ENCODE data around the gene MYO3B.

DNA sequence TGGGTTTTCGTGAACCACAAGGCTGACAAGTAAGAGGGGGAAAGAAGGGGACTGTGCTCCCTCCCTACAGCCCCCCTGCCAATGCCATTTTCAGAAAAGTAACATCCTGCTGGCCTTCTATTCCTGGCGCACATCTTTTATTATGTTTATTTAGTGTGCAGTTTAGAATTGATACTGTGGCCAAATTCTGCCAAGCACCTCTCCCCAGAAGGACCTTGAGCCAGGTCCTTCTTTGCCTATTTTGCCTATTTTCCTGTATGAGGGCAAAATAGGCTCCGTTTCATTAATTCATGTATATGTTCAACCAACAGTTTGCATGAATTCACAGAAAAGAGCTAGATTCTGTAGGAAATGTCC is 136.0 kb downstream of the MYO3B start:
- TF ChIP-seq, protein P1, sequence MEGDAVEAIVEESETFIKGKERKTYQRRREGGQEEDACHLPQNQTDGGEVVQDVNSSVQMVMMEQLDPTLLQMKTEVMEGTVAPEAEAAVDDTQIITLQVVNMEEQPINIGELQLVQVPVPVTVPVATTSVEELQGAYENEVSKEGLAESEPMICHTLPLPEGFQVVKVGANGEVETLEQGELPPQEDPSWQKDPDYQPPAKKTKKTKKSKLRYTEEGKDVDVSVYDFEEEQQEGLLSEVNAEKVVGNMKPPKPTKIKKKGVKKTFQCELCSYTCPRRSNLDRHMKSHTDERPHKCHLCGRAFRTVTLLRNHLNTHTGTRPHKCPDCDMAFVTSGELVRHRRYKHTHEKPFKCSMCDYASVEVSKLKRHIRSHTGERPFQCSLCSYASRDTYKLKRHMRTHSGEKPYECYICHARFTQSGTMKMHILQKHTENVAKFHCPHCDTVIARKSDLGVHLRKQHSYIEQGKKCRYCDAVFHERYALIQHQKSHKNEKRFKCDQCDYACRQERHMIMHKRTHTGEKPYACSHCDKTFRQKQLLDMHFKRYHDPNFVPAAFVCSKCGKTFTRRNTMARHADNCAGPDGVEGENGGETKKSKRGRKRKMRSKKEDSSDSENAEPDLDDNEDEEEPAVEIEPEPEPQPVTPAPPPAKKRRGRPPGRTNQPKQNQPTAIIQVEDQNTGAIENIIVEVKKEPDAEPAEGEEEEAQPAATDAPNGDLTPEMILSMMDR (IDR thresholded peaks at IDR 0.05), result no peak
- no peak for TF ChIP-seq POLR2A (IDR thresholded peaks at IDR 0.05)

Data from body of pancreas (tissue), 4 donors.